Psoas muscle (tissue), 8 donors: Measurements from ENCODE around the gene GNAZ. TPM values are rescaled to one million over a fixed set of nuclear protein-coding genes. Genes with fewer than 3 reads are reported as not detected.
A peak's percentile ranks its signal among the peaks of the same experiment; 100 is the strongest.

Experiments used
- ATAC-seq, 4 donors: fragments of 200-7000 bp; cut with Tn5 transposase; one replicate each; pipeline ENCODE4 v1.9.1; 2020; ENCODE audit warnings: moderate library complexity in 3 of 4, mild to moderate bottlenecking in 2 of 4
- DNase-seq, 2 donors: peaks; one replicate each; pipeline ENCODE4 v3.0.0-alpha.2; 2020
- H3K27ac ChIP-seq: fragments of 200-600 bp; one replicate; pipeline ENCODE4 v1.8.0; 2022
- H3K27me3 ChIP-seq, 3 donors: fragments of 200-600 bp in 1 of 3; one replicate each; pipeline versions ENCODE4 v1.6.1 to v1.8.0; 2013 to 2022; ENCODE audit warnings: low read length in 2 of 3, mild to moderate bottlenecking in 2 of 3, moderate library complexity in 1 of 3; ENCODE audit not compliant: insufficient read depth in 3 of 3
- H3K36me3 ChIP-seq, 2 donors: fragments of 200-600 bp in 1 of 2; one replicate each; pipeline versions ENCODE4 v1.6.1 to v1.8.0; 2013 to 2022; ENCODE audit warnings: low read depth in 1 of 2, mild to moderate bottlenecking in 1 of 2, moderate library complexity in 1 of 2; ENCODE audit not compliant: insufficient read depth in 1 of 2
- H3K4me1 ChIP-seq: fragments of 200-600 bp; one replicate; pipeline ENCODE4 v1.8.0; 2022
- H3K4me3 ChIP-seq: fragments of 200-600 bp; one replicate; pipeline ENCODE4 v1.8.0; 2022; ENCODE audit warnings: mild to moderate bottlenecking
- H3K9me3 ChIP-seq: fragments of 200-600 bp; one replicate; pipeline ENCODE4 v1.8.0; 2022
- CTCF ChIP-seq: fragments of 200-600 bp; IDR thresholded peaks from one replicate; pipeline ENCODE4 v1.8.0; 2022; ENCODE audit warnings: antibody characterized with exemption
- WGBS, 3 donors: extraction: QIAGEN DNeasy Blood & Tissue Kit; methylation state at CpG; one replicate each; pipeline versions ENCODE4 v1.1.6 to v1.1.7; 2013; 5-methylcytosine and 5-hydroxymethylcytosine counted together
- intact Hi-C, 2 donors: fragments of 100-400 bp; cut with DNase I; formaldehyde crosslinking; loops; one replicate each; pipeline versions ENCODE4 v1.11.0 to v1.14.2; 2022
- polyA plus RNA-seq, 3 donors: library from polyadenylated mRNA; stranded (reverse); fragments of 200-250 nt; gene quantifications; one replicate each; pipeline ENCODE4 v1.2.3, GENCODE V29; 2013
- total RNA-seq, 4 donors: library from RNA; stranded (reverse); fragmentation: NEBNext Ultra II Directional in 2 of 4; extraction: Animal tissue kit (Norgen Biotek cat#: 25700) in 2 of 4; gene quantifications; one replicate each; pipeline versions ENCODE4 v1.2.1 to v1.2.4, GENCODE V29; 2021 to 2023
- donor health status: healthy with polysubstance abuse.
- donor health status: DM: no; HTN: no; CAD: no; lungs with moderate emphysema.
- donor health status: Bipolar disorder and iron deficiency.
- donor health status: healthy.
- donor health status: DM: yes; HTN: yes; CAD: no.
- donor health status: DM: no; HTN: no; CAD: no.
- donor health status: DM: no; HTN: no; CAD: no.
- donor health status: DM: yes; HTN: yes; CAD: no.

The GNAZ gene
- total and polyA plus RNA-seq, 7 donors, result 0.99 to 3.9 (median 1.7) TPM

GRCh38 chr22:23117891-23118646 lies 47.8 kb downstream of the GNAZ start:
- no peak for TF ChIP-seq CTCF
- H3K27me3 ChIP-seq, result peaks cover 0 to 7% (median 0%) of the 10 kb centered on the region in 3 donors
- intact Hi-C loops, result no loop called here
- H3K9me3 ChIP-seq, result no peaks in the 10 kb centered on the region
- H3K36me3 ChIP-seq, result no peaks in the 10 kb centered on the region
- H3K4me1 ChIP-seq, result no peaks in the 10 kb centered on the region
- WGBS, 3 donors, result 60 to 72% (median 60%) methylated on average over 15 of the region's 15 CpGs
- DNase-seq (peak in 1 of 2 donors; percentile 40), ATAC-seq (no peak)
- H3K4me3 ChIP-seq, result no peak overlapping the region
- H3K27ac ChIP-seq, result no peak overlapping the region

DNA sequence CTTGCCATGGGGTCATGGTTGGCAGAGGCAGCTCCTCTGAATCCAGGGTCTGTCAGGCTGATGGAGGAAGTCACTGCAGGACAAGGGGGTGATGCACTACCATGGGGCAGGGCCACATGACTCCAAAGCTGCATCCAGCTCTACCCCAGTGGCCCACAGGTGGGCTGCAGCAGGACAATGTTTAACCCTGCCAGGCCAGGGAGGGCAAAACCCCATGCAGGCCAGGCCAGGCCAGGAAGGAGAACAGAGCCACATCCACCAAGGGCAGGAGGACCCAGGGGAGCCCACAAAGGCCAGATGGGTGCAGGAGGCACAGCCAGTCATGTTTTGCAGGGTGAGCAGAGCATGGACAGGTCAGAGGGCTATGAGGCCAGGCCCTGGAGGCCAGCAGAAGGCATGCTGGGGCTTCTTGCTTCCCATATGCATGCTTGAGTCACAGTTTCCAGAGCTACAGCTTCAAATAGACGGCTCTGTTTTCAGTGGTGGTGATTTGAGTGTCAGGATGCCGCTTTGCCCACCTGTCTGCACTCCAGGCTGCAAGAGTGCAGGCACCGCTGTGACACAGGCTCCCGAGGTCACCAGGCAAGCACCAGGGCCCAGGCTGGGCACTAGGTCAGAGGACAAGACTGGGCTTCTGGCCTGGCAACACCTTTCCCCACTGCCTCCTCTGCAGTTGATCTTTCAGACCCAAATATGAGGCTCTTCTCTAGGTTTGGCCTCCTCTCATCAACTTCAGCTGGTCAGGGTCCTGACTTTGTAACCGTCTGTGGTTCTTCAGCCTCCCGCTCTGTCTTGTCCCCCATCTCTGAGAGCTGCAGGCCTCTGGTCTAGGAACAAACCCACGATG lies 48.6 kb downstream of the GNAZ start:
- no peak overlapping the region for H3K27ac ChIP-seq
- H3K4me3 ChIP-seq, result no peak overlapping the region
- H3K36me3 ChIP-seq, result no peaks in the 10 kb centered on the region
- 90 to 93% (median 91%) methylated on average over 7 of the region's 7 CpGs for WGBS, 3 donors
- H3K9me3 ChIP-seq, result no peaks in the 10 kb centered on the region
- intact Hi-C loops, result no loop called here
- ATAC-seq (no peak), DNase-seq (peak in 1 of 2 donors; percentile 36)
- H3K27me3 ChIP-seq, result peaks cover 0 to 2% (median 0%) of the 10 kb centered on the region in 3 donors
- H3K4me1 ChIP-seq, result no peaks in the 10 kb centered on the region
- TF ChIP-seq CTCF, result no peak

DNA sequence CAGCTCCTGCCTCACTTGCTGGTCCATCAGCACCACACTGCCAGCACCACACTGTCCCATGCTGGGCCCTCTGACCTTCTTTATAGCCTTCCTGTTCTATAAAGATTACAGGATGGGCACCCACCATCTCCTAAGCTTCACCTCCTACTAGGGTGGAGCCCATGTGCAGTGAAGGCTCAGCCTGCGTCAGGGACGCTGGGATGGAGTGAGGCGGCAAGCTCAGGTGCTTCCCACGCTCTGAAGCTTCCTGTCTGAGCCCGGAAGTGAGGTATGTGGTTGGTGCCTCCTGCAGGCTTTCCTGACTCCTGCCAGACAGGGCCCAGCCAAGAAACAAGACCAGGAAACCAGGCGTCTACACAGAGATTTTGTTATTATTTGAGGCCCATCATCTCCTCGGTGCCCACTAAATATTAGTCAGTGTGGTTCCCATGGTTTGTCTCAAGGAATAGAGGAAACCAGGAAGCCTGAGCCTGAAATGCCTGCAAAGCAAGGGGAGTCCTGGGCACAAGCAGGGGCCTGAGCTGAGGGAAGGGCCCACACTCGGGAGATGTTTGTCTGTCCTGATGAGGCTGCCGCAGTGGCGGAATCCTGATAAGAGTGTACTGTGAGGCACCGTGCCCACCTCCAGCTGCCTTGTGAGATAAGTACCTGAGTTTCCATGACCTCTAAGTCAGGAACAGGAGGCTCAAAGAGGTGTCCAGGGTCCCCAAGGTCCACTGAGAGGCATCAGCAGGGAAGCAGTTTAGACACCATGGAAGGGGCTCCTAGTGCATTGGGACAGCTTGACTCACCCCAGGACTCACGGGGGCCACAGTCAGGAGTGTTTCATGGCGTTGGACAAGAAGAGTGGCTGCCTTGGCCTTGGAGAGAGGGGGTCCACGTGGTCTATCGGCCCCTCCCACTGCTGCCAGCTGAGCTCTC lies 49.4 kb downstream of the GNAZ start:
- WGBS, 3 donors, result 77 to 82% (median 82%) methylated on average over 15 of the region's 15 CpGs

More for the DNA sequence above, 49.4 kb downstream of the GNAZ start:
- ATAC-seq, result no peak
- peak in 1 of 2 donors; percentile 39 for DNase-seq
- no peak overlapping the region for H3K27ac ChIP-seq
- no peaks in the 10 kb centered on the region for H3K9me3 ChIP-seq
- H3K27me3 ChIP-seq, result no peaks in the 10 kb centered on the region
- no peak for TF ChIP-seq CTCF
- H3K4me1 ChIP-seq, result no peaks in the 10 kb centered on the region
- no peak overlapping the region for H3K4me3 ChIP-seq
- no peaks in the 10 kb centered on the region for H3K36me3 ChIP-seq
- intact Hi-C loops, result no loop called here
